ENCODE results near the gene ACTC1.

The ACTC1 gene

DNA sequence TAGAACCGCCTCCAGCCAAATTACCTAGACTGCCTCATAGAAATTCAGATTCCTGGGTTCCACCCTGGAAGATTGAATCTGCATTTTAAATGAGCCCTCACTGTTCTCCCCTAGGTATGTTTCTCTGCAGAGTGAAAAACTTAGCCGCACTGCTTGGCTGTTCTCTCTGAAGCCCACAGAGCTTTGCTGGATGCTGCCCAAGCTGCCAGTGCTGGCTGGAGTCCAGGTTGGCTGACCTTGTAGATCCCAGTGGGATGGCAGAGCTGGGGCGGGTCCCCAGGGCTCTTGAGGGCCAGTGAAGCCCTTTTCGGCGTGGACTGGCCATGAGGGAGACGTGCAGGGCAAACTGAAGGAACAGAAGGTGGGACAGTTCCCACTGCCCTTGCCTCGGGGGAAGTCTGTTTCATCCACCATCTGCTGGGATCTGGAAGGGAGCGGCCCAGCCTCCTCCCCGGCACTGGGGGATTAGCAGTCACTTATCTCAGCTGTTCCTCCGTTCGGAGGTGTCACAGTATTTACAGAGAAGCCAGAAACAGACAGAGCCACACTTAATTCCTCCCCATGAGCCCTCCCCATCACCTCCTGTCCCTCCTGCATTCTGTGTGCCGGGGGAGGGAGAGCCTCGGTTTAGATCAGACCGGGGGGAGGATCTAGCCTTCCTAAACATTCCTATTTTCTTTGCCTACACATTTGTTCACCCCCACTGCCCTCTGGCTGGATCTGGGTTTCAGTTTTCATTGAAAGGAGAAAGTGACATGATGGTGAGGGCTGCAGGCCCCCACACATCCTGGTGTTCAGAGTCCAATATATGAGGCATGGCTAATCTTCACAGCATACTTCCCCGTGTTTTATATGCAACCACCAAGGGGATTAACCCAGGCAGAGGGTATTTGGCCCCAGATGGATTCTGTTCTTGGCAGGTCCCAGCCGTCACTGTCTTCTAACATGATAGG lies 4.1 kb upstream of the ACTC1 start:
- no peak for DNase-seq

GRCh38 chr15:34796847-34797435 lies 1.6 kb upstream of the ACTC1 start:
- no peak for DNase-seq

- DNase-seq = no peak
Measured at GRCh38 chr15:34794590-34795206, 651 bp downstream of the ACTC1 start.

GRCh38 chr15:34793901-34794300 lies 1.4 kb downstream of the ACTC1 start:
- DNase-seq = no peak

GRCh38 chr15:34793071-34793470 lies 2.3 kb downstream of the ACTC1 start:
- DNase-seq = no peak

DNA sequence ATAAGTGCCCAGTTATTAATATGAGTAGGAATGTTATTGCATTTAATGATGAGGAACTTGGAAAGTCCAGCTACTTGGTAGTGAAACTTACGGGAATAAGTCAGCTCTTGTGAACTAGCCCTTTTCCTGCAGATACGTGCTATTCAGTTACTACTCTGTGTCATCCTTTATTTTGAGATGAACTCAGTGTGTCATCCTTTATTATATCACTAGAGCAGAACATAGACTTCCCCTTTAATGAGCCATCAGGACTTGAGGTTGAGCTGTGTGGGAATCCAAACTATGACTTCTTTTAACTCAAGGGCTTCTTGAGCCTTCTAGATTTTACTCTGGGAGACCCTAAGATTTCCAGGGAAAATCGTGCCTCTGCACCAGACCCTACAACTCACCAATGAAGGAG lies 3.6 kb downstream of the ACTC1 start:
- no peak for DNase-seq

DNA sequence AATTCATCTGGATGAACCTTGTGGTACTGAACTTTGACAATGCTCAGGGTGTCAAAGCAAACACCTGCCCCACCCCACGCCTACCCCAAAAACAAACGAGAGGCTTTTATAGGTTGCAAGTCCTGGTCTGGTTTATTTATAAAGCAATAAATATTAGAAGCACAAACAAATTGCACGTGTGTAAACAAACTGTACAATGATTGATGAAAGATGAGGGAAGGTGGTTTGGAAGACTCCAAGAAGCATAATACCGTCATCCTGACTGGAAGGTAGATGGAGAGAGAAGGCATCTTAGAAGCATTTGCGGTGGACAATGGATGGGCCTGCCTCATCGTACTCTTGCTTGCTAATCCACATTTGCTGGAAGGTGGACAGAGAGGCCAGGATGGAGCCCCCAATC lies 5.2 kb downstream of the ACTC1 start:
- DNase-seq = no peak

DNA sequence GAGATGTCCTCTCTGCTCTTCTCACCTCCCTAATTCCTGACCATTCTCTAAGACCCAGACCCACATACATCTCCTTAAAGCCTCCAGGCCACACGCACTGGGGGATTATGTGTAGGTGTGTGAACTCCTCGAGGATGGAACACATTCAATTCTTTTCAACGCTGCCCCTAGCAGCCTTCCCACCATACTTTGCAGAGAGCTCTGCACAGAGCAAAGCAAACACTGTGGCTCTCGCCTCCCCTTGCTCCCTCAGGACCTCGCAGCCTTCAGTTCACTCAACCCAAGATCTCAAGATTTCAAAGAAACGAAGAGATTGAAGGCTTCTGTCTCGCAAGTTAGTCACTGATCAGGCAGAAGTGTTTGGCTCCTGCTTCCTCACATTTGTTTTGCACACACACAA lies 6.0 kb downstream of the ACTC1 start:
- DNase-seq = no peak

DNA sequence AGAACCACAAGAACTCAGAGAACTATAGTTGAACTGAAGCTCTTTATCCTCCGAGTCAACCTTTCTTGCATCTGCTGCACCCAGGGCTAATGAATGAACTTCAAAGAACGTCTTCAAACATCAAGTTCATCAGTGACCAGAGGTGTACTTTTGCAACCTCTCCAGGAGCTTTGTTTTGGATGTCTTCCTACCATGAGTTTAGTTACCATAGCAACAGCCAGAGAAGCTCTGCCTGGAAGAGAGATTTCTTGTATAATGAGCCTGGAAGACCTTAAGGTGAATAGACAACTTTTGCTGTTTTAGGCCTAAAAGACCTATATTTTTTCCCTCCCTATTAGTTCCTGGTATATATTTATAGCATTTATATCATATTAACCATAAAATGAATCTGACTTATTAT lies 9.1 kb downstream of the ACTC1 start:
- DNase-seq = no peak

- DNase-seq = no peak
Measured at GRCh38 chr15:34783991-34784390, 11.4 kb downstream of the ACTC1 start.

- DNase-seq = no peak
Measured at GRCh38 chr15:34783431-34783830, 11.9 kb downstream of the ACTC1 start.

GRCh38 chr15:34782901-34783300 lies 12.4 kb downstream of the ACTC1 start:
- no peak for DNase-seq

DNA sequence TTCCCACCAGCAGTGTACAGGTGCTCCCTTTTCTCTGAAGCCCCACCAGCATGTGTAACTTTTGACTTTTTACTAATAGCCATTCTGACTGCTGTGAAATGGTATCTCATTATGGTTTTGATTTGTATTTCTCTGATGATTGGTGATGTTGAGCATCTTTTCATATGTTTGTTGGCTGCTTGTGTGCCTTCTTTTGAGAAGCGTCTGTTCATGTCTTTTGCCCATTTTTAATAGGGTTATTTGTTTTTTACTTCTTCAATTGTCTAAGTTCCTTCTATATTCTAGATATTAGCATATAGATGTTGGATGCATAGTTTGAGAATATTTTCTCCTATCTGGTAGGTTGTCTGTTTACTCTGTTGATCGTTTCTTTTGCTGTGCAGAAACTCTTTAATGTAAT lies 14.6 kb downstream of the ACTC1 start:
- DNase-seq = no peak

DNA sequence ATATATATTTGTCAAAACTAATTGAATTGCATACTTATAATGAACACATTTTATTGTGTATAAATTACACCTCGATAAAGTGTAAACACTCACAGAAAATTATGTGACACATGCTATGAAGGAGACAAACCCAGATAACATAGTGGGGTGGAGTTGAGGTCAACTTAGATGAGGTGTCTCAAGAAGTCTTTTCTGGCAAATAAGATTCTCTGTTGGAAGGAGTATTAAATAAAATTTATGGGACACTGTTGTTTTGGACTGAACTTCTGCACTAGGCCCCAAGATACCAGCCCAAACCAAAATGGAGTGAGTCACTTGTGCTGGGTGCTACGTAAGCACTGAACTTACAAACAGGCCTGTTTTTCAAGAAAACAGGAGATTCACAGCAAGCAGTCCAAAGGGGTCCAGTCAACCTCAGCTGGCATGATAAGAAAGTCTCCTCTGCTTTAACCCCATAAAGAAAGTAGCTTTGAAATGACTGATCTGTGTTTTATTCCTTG lies 18.7 kb downstream of the ACTC1 start:
- DNase-seq = no peak

DNA sequence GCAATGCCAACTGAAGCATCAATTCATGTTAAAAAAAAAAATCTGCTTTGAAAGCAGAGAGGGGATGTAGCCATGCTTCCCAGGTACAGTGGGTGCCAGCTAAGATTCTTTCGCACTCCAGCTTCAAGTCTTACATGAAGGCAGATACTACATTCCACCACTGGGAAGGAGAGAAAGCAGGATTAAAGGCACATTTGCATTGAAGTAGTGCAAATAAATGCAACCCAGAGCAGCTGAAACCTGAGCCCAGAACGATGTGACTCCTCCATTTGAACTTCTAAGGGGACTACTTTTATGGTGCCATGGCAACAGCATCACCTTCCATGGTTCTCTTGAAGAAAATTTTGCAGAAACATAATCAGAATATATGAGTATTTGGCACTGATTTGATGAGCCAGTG lies 21.4 kb downstream of the ACTC1 start:
- DNase-seq = no peak

DNA sequence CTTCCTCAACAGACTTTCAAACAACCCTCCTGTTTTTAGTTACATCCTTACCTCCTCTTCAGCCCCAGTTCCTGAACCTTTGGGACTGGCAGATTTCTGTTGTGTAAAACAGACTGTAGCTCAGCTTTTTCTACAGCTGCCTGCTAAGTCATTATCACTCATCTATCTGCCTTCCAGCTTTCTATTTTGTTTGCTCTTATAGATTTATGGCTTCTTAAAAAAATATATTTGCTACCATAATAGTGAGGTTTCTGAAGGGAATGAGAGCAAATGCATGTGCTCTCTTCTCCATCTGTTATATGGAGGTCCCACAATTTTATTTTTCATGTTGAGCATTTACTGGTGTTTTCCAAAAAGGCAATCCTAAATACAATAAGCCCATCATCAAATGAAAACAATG lies 22.3 kb downstream of the ACTC1 start:
- no peak for DNase-seq

DNA sequence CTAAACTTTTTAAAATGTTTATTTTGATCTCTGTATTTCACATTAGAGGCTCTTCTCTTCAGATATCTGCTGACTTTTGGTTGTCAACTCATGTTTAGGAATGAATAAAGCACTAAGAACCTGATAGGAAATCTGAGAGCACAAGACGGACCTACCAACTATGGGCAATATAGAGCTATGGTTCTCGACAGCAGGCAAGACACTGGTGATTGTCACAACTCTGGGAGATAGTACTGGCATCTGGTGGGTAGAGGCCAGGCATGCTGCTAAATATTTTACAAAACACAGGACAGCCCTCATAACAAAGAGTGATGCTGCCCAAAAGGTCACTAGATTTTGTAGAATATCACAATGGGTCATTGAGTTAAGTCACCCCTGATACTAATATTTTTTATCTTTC lies 23.0 kb downstream of the ACTC1 start:
- DNase-seq = no peak

DNA sequence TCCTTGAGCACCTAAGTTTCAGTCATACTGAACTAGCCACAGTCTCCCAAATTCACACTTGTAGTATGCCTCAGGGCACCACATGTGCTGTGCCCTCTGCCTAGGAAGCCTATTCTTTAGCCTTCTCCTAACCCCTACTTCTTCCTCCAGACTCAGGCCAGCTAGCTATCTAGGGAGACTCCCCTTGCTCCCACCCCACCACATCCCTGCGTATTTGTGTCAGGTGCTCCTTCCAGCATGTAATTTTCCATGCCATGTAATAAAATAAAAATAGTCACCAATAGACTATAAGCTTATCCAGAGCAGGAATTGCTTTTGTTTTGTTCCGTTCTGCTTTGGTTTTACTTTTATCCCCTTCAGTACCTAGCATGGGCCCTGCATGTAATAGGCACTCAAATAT lies 25.6 kb downstream of the ACTC1 start:
- no peak for DNase-seq

DNA sequence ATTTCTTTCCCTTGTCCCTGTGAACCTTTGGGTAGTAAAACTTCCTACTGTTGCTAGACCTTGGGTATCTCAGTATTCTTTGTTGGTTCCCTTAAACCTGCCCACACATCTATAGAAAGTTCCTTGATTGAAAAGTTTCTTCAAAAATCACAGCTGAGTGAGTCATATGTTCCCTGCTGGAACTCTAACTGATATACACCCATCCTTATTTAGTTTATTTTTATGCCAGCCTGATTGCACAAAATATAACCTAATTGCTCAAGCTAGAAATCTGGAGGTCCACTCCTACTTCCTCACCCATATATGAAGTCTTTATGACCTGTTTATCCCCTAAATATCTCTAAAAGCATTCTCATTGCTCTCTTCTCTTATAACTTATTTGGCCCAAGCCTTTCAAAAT lies 26.8 kb downstream of the ACTC1 start:
- DNase-seq = no peak

DNA sequence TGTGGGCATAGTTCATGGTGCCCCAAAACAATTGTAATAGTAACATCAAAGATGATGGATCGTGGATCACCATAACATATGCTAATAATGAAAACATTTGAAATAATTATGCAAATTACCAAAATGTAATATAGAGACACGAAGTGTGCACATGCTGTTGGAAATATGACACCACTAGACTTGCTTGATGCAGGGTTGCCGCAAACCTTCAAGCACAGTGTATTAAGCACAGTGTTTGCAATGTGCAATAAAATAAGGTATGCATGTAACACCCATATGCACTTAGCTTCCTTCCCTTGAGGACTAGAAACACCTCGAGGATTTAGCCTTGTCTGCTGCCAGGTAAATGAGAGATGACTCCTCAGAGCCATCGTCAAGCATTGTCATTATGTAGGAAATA lies 29.6 kb downstream of the ACTC1 start:
- DNase-seq = no peak

- no peak for DNase-seq
Measured at GRCh38 chr15:34760909-34761308, 34.4 kb downstream of the ACTC1 start.

- no peak for DNase-seq
Measured at GRCh38 chr15:34759992-34760391, 35.4 kb downstream of the ACTC1 start.

DNA sequence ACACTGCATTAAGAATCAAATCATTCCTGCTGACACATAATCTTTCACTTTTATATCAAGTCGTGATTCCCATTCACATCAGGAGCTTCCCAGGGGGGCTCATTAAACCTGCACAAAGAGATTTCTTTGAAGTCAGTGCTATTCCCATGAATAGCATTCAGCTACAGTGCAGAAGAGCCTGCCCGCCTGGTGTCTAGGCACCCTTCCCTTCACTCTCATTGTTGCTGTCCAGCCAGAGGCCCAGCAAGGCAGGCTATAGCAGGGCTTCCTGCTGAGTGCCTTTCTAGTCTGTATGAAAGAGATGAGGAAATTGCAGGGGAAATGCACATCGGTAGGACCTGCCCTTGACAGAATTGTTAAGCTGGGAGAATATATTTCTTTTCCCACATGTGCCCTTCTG lies 36.0 kb downstream of the ACTC1 start:
- DNase-seq = no peak

- DNase-seq = no peak
Measured at GRCh38 chr15:34757262-34757661, 38.1 kb downstream of the ACTC1 start.
